ENCODE data around the gene FOXO1. TPM values are rescaled to one million over a fixed set of nuclear protein-coding genes. Genes with fewer than 3 reads are reported as not detected.

FOXO1 gene
- total and polyA plus RNA-seq, 2 of the 13 experiments (the other 11 are each of a cell fraction or from before 2014, with no cell fraction given) = 8.1 to 13.1 TPM

- ChIA-PET POLR2A (no interaction called here), CTCF (ENCODE audit: low intra/inter-chr PET ratio, low total read pairs) (no interaction called here)
- ATAC-seq (no peak), DNase-seq (ENCODE audit: low spot score) (no peak), FAIRE-seq (no peak)
- H3K9ac ChIP-seq (ENCODE audit: insufficient read depth, low read depth, low read length) = no peak overlapping the region
- no peak overlapping the region for H2AFZ ChIP-seq (ENCODE audit: low read length)
- no TSS peak for BruUV-seq (replicated peaks)
- WGBS (ENCODE audit: low lambda C conversion rate) = 94% methylated on average over 7 of the region's 7 CpGs
- H3K27ac ChIP-seq (ENCODE audit: extremely low read length, insufficient read depth, low read length) = no peak overlapping the region
- H3K9me3 ChIP-seq (ENCODE audit: low read length) = no peaks in the 10 kb centered on the region
- H3K4me3 ChIP-seq (replicated peaks in 1 of 3; ENCODE audit: insufficient read depth in 1 of 3, low read depth in 2 of 3, low read length in 3 of 3) = no peak overlapping the region
- in situ Hi-C loops (cut with HindIII; ENCODE audit: extremely low pct_ligation_motif_present, low pct_unique_long_range_greater_than_20kb) = no loop called here
- intact Hi-C loops (cut with micrococcal nuclease; ENCODE audit: unreplicated experiment) = no loop called here
- peaks cover 8 to 28% of the 10 kb centered on the region in 2 experiments; a peak in 4 of 5 replicates for H3K36me3 ChIP-seq (replicated peaks in 1 of 2; ENCODE audit: control insufficient read depth in 1 of 2, insufficient read depth in 2 of 2, low read length in 2 of 2)
- H3K4me2 ChIP-seq (ENCODE audit: low read depth, low read length) = no peak overlapping the region
- peaks cover 59% of the 10 kb centered on the region for H3K4me1 ChIP-seq (ENCODE audit: insufficient read depth, low read length)
- peaks cover 77% of the 10 kb centered on the region for H4K20me1 ChIP-seq (ENCODE audit: insufficient read depth, low read length)
- TF ChIP-seq ZNF562 (CRISPR knock-in tag; IDR thresholded peaks at IDR 0.05; ENCODE audit: borderline replicate concordance) (no peak), PPARG (CRISPR knock-in tag; conservative IDR thresholded peaks at IDR 0.05) (no peak), MATR3 (CRISPR knock-in tag; IDR thresholded peaks at IDR 0.05) (no peak), HMG20B (CRISPR knock-in tag; conservative IDR thresholded peaks at IDR 0.05) (no peak), ZNF333 (CRISPR knock-in tag; IDR thresholded peaks at IDR 0.05; ENCODE audit: borderline replicate concordance) (no peak), ZNF850 (CRISPR knock-in tag; conservative IDR thresholded peaks at IDR 0.05) (no peak), FOXP4 (CRISPR knock-in tag; IDR thresholded peaks at IDR 0.05) (no peak), NFYC (CRISPR knock-in tag; IDR thresholded peaks at IDR 0.05) (no peak), KLF12 (CRISPR knock-in tag; IDR thresholded peaks at IDR 0.05; ENCODE audit: borderline replicate concordance) (no peak), HOMEZ (CRISPR knock-in tag; IDR thresholded peaks at IDR 0.05; ENCODE audit: low read depth) (no peak)
- TF ChIP-seq, protein P1, sequence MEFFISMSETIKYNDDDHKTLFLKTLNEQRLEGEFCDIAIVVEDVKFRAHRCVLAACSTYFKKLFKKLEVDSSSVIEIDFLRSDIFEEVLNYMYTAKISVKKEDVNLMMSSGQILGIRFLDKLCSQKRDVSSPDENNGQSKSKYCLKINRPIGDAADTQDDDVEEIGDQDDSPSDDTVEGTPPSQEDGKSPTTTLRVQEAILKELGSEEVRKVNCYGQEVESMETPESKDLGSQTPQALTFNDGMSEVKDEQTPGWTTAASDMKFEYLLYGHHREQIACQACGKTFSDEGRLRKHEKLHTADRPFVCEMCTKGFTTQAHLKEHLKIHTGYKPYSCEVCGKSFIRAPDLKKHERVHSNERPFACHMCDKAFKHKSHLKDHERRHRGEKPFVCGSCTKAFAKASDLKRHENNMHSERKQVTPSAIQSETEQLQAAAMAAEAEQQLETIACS (CRISPR knock-in tag; IDR thresholded peaks at IDR 0.05) = no peak
- peaks cover 98% of the 10 kb centered on the region for H3K79me2 ChIP-seq (ENCODE audit: insufficient read depth, low read length)
- no peaks in the 10 kb centered on the region for H3K27me3 ChIP-seq (ENCODE audit: control insufficient read depth in 1 of 2, insufficient read depth in 2 of 2, low read length in 2 of 2)
These were observed 50.8 kb downstream of the FOXO1 start for GRCh38 chr13:40615619-40616018.
